ENCODE data around the gene CLN6. TPM values are rescaled to one million over a fixed set of nuclear protein-coding genes. Genes with fewer than 3 reads are reported as not detected.
"Not testable (repeated sequence)": the region's sequence is repeated elsewhere in the genome, so short reads cannot be mapped to it uniquely, and the experiment has no call there.

The CLN6 gene
- total RNA-seq, 1 donor from 2014 or later, result 45.3 TPM

- no peak for DNase-seq (ENCODE audit: low spot score)
Observed at GRCh38 chr15:68190048-68190447, 39.5 kb downstream of the CLN6 start.

GRCh38 chr15:68188647-68189046, 40.9 kb downstream of the CLN6 start:
- DNase-seq (ENCODE audit: low spot score), result no peak

GRCh38 chr15:68187559-68187958, 42.0 kb downstream of the CLN6 start:
- no peak for DNase-seq (ENCODE audit: low spot score)

DNA sequence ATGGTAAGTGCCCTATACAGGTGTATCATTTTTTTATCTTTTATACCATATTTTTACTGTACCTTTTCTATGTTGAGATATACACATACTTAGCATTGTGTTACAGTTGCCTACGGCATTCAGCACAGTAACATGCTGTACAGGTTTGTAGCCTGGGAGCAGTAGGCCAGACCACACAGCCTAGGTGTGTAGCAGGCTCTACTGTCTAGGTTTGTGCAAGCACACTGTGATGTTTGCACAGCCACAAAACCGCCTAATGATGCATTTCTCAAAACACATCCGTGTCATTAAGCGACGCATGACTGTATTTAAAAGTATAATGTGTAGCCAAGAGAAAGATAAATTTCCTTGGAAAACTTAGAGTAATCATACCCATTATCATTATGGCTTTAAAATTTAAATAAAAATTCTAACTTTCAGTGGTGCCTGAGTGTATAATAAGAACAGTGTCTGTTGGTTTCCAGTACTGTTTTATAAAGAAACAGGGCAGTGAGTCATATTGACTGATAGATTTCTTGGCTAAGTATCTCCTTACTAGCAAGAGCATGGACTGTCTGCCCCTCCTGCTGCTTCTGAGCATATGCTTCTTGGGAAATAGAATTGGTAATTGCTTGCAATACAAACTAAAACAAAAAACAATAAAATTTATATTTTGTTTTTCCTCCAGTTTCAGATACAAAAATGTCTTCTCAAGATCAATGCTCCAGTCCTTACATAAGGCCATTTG, 42.7 kb downstream of the CLN6 start:
- DNase-seq (ENCODE audit: low spot score), result no peak

DNA sequence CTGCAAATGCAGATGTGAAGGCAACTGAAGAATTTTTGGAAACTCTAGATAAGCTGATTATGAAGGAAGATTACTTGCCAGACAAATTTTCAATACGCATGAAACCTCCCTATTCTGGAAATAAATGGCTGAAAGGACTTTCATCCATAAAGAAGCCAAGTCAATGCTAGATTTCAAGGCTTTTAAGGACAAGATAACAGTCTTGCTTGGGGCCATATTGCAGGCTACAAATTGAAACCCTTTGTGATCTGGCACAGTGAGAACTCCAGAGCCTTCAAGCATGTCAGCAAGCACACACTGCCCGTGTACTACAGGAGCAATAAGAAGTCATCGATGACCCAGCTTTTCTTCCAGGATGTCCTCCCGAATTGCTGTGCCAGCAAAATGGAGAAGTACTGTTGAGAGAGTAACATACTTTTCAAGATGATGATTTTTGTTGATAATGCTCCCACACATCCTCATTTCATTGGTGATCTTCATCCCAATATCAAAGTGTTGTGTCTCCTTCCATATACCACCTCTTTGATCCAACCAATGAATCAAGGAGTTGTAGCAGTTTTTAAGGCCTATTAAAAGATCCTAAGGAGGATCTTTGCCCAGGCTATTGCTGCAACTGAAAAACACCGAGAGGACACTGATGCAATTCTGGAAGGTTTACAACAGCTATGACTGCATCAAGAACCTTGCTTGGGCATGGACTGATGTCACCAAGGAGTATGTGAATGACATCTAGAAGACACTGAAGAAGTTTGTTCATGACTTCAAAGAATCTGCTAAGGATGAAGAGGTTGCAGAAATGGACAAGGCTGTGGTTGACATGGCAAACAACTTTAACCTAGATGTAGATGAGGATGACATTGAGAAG, 44.7 kb downstream of the CLN6 start:
- no peak for DNase-seq (ENCODE audit: low spot score)

DNA sequence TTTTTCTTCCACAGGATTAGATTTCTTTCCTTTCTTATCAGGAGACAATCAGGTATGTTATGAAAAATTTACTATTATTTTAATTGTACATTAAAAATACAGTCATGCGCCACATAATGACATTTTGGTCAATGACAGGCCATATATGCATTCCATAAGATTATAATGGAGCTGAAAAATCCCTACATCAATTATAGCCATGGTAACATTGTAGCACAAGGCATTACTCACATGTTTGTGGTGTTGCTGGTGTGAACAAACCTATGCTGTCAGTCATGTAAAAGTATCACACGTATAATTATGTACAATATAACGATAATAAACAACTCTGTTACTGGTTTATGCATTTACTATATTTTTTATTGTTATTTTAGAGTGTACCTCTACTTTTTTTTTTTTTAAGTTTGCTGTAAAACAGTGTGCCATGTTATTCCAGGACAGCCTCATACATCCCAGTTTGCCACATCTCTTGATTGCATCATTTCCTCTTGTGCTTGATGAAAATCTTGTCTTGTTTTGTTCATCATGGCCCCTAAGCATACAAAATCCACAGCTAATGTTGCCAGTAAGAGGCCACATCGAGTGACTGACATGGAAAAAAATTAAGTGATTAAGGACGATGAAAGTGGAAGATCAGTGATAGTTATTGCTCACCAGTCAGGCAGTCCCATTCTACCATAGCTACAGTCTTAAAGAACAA, 45.8 kb downstream of the CLN6 start:
- no peak for DNase-seq (ENCODE audit: low spot score)

GRCh38 chr15:68177742-68178141, 51.8 kb downstream of the CLN6 start:
- no peak for DNase-seq (ENCODE audit: low spot score)

DNA sequence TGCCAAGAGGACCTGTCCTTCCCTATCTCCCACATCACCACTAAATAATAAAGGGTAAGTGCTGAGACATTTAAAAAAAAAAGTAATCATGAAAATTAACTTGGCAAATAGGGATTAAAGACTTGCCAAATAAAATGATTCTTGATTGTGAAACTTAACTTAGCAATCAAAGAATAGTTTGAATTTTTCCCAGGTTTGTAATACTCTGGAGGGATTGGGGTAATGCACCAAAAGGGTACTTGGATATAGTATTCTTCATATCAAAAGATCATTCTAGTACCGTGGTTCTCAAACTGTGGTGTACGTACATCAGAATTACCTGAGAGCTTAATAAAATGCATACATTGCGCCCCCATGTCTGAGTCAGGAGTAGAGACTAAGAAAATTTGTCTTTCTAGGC, 52.9 kb downstream of the CLN6 start:
- no peak for DNase-seq (ENCODE audit: low spot score)

- no peak for DNase-seq (ENCODE audit: low spot score)
Observed at GRCh38 chr15:68175526-68175925, 54.0 kb downstream of the CLN6 start.

DNA sequence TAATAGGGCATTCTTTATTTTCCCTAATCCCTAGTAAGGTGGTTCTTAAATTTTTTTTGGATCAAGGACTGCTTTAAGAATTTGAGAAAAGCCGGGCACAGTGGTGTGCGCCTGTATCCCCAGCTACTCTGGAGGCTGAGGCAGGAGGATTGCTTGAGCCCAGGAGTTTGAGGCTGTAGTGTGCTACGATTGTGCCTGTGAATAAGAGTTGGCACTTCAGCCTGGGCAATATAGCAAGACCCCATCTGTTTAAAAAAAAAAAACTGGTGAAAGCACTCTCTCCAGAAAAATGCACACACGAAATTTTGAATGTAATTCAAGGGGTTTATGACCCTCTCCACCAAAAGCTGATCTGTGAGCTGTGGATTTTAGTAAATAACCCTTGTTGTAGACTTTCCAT, 56.4 kb downstream of the CLN6 start:
- DNase-seq (ENCODE audit: low spot score), result no peak

DNA sequence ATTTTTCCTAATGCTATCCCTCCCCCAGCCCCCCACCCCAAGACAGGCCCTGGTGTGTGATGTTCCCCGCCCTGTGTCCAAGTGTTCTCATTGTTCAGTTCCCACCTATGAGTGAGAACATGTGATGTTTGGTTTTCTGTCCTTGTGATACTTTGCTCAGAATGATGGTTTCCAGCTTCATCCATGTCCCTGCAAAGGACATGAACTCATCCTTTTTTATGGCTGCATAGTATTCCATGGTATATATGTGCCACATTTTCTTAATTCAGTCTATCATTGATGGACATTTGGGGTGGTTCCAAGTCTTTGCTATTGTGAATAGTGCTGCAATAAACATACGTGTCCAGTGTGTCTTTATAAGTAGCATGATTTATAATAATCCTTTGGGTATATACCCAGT, 57.5 kb downstream of the CLN6 start:
- DNase-seq (ENCODE audit: low spot score), result not testable (repeated sequence)

- no peak for DNase-seq (ENCODE audit: low spot score)
Observed at GRCh38 chr15:68166847-68167246, 62.7 kb downstream of the CLN6 start.

- DNase-seq (ENCODE audit: low spot score), result no peak
Observed at GRCh38 chr15:68163191-68163590, 66.3 kb downstream of the CLN6 start.

GRCh38 chr15:68158046-68158628, 71.4 kb downstream of the CLN6 start:
- DNase-seq (ENCODE audit: low spot score), result no peak

DNA sequence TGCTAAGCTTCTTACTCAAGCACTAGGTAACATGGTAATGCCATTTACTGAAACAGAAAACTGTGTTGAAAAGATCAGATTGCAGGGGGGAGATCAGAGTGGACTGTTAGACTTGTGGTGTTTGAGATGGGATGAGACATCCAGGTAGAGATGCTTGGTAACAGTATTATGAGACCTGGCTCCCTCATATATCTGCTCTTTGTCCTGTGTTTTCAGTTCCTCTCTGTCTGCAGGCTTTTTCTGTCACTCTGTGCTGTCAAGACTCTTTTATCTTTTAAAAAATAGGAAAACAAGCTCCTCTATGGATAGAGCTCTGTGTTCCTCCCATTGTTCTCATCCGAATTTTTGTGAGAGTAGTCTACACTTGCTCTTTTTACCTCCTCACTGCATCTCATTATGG, 72.5 kb downstream of the CLN6 start:
- DNase-seq (ENCODE audit: low spot score), result no peak

Other genes with a start within 250 kb of the CLN6 start
- 72.5 TPM for gene PIAS1, start 175.4 kb downstream of the CLN6 start, total RNA-seq
- gene CALML4, start 24.4 kb downstream of the CLN6 start, total RNA-seq, result 6.3 TPM
- 91.5 TPM for gene FEM1B, start 48.0 kb upstream of the CLN6 start, total RNA-seq
- gene ITGA11, start 202.4 kb upstream of the CLN6 start, total RNA-seq, result 22.8 TPM

Data from ureter (tissue), 1 donor.